Measurements from ENCODE around the gene SHANK1.
"Not testable (repeated sequence)": the region's sequence is repeated elsewhere in the genome, so short reads cannot be mapped to it uniquely, and the experiment has no call there.

GRCh38 chr19:50747141-50747540, 27.5 kb upstream of the SHANK1 start:
- not testable (repeated sequence) for TF ChIP-seq CTCF, POLR2A (IDR thresholded peaks at IDR 0.05)
